ENCODE data around the gene GPNMB. TPM values are rescaled to one million over a fixed set of nuclear protein-coding genes. Genes with fewer than 3 reads are reported as not detected.
"Not testable (repeated sequence)": the region's sequence is repeated elsewhere in the genome, so short reads cannot be mapped to it uniquely, and the experiment has no call there.

GPNMB gene
- 1.4 and 2.7 TPM in 2 replicates for total RNA-seq (2014; rRNA removed; shearing (Covaris generic))
- polyA plus RNA-seq (2014; cell fraction: nucleus; rRNA removed), result 1.5 and 3.9 TPM in 2 replicates

DNA sequence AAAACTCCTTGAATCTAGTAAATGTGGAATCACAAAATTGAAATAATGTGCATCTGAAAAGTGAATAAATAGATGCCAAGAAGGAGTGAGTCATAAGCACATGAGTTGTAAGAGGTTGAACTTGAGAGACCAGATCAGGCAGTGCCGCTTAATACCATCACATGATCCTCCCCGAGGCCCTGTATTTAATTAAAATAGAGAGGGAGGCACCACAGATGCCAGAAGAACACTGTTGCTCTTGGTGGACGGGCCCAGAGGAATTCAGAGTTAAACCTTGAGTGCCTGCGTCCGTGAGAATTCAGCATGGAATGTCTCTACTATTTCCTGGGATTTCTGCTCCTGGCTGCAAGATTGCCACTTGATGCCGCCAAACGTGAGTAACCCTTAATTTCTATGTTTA lies at the start of gene GPNMB:
Gene GPNMB (plus strand): TSS at position 221 of the 400 bp plus-strand sequence. CDS start 83 bp downstream, at position 304.
- DNase-seq (ENCODE audit: extremely low read depth, low read depth), result no peak

DNA sequence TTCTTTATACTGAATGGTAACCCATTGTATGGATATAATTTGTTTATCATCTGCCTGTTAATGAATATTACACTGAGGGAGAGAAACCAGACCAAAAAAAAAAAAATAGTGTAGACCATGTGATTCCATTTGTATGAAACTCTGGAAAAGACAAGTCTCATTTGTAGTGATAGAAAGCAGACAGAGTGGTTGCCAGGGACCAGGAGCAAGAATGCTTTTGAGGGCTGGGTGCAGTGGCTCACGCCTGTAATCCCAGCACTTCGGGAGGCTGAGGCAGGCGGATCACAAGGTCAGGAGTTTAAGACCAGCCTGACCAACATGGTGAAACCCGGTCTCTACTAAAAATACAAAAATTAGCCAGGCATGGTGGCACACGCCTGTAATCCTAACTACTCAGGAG lies 48.8 kb upstream of the GPNMB start:
- not testable (repeated sequence) for DNase-seq (ENCODE audit: extremely low read depth, low read depth)

DNA sequence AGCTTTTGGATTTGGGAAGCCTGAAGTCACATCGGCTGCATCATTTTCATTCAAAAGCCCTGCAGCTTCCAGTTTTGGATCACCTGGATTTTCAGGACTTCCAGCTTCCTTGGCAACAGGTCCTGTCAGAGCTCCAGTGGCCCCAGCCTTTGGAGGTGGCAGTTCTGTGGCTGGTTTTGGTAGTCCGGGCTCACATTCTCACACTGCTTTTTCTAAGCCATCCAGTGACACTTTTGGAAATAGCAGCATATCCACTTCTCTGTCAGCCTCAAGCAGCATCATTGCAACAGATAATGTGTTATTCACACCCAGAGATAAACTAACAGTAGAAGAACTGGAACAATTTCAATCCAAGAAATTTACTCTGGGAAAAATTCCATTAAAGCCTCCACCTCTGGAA lies 46.2 kb upstream of the GPNMB start:
- no peak for DNase-seq (ENCODE audit: extremely low read depth, low read depth)

DNA sequence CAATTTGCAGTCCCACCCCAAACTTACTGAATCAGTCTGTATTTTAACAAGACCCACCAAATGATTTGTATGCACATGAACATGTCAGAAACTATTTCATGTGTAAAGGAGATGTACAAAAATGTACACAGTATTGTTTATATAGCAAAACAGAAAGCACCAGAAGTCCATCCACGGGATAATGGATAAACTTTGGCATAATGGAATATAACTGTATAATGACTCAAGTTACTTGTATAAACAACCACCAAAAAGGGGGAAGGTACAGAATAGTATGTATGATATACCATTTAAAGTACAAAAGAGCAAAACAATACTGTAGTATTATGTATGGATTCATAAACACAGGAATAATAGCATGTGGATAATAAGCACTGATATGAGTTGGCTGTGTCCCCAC lies 42.3 kb upstream of the GPNMB start:
- no peak for DNase-seq (ENCODE audit: extremely low read depth, low read depth)

DNA sequence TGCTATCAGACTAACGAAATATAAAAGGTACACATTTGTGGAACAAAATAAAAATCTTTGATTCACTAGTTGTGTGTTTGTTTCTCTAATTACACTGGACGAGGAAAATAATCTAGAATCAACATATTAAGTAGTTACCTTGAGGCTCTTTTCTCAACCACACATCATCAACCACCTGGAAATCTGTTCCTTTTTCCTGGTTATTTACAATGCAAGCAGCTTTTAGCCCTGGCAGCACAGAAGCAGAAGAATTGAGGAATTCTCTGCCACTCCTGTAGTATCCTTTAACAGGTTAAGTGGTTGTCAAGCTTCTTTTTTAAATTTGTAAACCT lies 41.0 kb upstream of the GPNMB start:
- no peak for DNase-seq (ENCODE audit: extremely low read depth, low read depth)

DNA sequence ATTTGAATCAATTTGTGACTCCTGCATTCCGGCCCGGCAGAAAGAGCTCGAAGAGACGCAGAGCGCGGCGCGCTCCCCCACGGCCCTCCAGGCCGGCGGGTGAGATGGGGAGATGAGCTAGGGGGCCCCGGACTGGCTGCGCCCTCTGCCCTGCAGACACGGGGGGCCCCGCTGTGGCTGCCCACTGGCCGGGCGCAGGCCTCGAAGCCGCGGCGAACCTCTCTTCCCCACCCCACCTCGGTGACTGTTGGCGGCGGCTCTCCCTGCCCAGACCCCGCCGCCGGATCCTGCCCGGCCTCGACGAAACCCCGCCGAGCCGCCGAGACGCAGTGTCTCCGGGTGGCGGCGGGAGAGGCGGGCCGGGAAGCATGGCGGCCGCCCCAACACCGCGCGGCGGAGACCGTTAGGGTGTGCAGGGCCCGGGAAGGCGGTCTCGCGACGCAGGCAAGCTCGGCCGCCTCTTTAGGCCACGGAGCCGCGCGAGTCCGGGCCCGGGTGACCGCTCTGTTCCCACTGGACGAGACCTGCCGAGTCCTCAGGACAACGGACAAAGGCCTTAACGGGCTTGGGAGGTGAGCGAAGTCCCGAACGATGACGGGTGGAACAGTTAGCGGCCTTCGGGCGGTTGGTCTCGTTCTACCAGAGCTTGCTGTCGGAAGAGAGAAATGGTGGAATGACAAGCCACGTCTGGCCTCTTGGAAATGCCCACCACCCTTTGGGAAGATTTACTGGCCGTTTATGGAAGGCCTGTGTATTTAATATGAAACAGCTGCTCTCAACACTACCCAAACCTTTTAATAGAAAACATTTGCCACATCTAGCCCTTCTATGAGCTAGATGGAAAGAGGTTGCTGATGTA lies 40.4 kb upstream of the GPNMB start:
- no peak for DNase-seq (ENCODE audit: extremely low read depth, low read depth)

DNA sequence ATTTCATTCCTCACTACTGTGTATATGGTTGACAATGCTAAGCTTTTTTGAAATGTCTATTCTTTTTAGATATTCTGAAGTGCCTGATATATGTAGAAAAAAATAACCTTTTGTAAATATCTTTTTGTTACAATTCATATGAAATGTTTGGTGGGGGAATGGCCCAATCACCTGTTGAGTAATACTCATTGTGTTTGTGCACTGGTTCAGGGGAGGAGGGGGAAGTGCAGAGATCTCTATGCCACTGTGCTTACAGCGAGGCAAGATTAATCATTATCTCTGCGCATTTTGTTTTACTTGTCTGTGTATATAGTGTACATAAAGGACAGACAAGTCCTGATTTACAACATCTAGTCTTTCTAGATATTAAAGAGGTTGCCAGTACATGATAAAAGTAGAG lies 39.6 kb upstream of the GPNMB start:
- DNase-seq (ENCODE audit: extremely low read depth, low read depth), result no peak

DNA sequence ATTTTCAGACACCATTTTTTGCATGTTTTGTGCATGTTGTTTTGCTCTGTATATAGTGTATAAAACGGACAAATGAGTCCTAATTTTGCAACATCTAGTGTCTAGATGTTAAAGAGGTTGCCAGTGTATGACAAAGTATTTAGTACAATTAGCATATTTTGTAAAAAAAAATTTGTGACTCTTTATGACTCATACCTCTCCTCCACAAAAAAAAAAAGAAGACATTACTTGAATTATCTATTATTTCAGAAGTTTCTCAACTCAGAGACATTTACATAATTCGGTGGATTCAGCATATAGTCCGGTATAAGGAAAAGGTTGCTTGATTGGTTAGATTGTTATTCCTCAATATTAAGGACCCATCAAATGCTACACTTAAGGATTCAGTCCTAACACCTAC lies 38.7 kb upstream of the GPNMB start:
- no peak for DNase-seq (ENCODE audit: extremely low read depth, low read depth)

DNA sequence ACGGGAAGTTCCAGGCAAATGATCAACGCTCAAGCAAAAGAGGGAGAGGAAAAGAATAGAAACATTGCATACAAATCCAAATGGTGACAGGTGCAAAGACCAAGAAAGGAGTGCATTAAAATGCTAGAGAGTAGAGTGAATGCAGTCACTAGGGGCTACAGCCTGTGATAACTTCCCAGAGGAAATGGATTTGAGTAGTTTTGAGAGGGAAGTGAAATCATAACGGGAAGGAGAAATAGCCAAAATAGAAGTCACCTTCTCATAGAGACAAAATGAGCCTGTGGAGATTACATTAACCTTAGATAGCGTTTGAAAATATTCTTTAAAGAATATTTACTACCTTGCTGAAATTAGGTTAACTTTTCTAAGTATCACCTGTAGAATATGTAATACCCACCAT lies 38.3 kb upstream of the GPNMB start:
- no peak for DNase-seq (ENCODE audit: extremely low read depth, low read depth)

DNA sequence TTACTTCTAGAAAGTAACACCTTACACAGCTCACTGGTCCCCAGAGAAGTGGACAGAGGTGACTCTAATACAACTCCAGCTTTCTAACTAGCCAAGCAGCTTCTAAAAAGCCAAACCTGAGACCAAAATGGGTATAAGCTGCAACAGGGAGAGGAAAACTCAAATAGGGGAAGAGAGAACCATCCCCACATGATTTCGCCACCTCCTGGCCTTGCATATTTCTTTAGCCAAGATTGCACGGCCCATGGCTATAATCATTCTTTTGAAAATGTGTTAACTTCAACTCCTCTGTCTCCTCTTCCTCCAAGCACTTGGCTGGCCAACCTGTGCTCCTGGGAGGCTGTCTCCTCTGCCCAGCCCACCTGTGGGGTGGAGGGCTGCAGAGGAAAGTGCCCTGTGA lies 36.1 kb upstream of the GPNMB start:
- DNase-seq (ENCODE audit: extremely low read depth, low read depth), result no peak

DNA sequence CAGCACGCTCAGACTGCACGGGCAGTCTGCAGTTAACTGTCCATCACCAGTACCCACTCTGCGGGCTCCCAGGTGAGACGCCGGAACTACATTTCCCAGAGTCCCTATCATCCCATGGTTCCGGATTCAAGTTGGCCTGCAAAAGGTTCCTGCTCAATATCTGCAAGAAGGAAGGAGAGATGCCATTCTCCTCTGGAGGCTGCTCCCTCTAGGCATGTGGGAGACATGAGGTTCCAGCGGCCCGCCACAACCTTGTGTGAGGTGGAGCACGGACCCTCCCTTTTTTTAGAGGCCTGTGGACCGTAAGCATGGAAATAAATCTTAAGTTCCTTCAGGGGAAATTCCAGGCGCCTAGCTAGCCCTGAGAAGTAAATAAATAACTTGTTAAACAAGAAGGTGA lies 35.0 kb upstream of the GPNMB start:
- DNase-seq (ENCODE audit: extremely low read depth, low read depth), result no peak

DNA sequence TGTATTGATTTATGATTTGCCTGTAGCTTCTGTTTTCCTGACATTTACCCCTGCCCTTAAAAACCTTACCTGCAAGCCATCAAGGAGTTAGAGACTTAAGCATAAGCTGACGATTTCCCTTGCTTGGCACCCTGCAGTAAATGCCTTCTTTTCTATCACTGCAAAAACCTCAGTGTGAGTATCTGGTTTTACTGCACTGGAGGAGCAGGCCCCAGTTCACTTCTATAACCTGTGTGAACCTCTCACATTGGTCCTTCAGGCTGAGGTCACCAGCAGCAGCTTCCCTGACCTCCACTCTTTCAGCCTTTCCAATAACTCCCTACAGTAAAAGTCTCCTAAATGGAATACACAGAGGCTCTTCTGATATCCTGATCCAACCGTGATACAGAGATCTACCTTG lies 34.2 kb upstream of the GPNMB start:
- DNase-seq (ENCODE audit: extremely low read depth, low read depth), result no peak

DNA sequence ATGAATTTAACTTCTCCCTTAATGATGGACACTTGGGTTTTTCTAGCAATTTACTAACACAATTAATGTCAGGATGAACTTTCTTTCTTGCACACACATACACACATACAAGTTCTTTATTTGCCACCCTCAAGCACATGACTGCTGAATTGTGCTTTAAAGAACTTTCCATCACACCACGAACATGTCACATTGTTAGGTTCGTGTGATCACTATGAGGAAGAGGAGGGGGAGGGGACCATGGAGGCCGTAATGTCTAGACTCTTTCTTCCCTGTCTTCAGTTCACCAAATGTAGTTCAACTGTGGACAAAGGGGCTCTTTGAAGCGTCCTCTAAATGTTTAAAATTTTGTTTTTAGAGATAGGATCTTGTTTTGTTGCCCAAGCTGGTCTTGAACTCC lies 33.7 kb upstream of the GPNMB start:
- no peak for DNase-seq (ENCODE audit: extremely low read depth, low read depth)

DNA sequence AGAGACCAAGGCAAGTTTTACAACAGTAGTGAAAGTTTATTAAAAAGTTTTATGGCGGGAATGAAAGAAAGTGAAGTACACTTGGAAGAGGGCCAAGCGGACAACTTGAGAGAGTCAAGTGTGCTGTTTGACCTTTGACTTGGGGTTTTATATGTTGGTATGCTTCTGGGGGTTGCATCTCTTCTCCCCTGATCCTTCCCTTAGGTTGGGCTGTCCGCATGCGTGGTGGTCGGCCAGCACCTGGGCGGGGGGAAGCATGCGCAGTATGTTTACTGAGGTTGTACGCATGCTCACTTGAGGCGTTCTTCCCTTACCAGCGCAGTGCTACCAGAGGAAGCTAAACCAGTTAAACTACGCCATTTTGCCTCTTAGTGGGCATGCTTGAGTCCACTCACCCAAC lies 32.8 kb upstream of the GPNMB start:
- no peak for DNase-seq (ENCODE audit: extremely low read depth, low read depth)

DNA sequence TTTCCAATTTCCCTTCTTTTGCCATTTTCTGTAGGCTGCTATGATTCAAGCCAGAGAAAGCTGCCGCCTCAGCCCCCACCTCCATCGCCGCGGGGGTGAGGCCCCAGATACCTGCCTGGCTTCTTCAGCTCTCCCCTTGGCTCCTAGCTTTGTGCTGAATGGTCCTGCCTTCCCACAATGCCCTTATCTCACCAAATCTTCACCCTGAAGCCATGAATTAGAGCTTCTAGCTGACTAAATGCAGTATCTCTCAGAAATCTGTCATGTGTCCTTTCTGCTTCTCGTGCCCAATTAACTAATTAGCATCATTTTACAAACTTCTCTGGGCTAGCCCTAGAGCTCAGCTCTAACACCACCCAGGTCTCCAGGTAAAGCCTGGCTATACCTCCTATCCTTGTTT lies 32.2 kb upstream of the GPNMB start:
- DNase-seq (ENCODE audit: extremely low read depth, low read depth), result no peak

DNA sequence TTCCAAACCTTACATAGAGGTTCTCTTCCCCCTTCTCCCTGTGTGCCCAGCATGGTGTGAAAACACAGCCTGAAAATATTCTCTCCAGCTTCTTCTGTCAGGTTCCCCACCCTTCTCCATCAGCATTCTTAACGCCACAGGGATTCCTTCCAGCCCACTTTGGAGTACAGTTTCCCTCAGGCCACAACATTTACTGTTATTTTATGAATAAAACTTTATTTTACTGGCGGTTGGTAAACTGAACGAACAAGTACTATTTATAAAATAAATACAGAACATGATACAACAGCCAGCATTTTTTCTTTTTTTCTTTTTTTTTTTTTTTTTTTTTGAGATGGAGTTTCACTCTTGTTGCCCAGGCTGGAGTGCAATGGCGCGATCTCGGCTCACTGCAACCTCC lies 31.6 kb upstream of the GPNMB start:
- no peak for DNase-seq (ENCODE audit: extremely low read depth, low read depth)

DNA sequence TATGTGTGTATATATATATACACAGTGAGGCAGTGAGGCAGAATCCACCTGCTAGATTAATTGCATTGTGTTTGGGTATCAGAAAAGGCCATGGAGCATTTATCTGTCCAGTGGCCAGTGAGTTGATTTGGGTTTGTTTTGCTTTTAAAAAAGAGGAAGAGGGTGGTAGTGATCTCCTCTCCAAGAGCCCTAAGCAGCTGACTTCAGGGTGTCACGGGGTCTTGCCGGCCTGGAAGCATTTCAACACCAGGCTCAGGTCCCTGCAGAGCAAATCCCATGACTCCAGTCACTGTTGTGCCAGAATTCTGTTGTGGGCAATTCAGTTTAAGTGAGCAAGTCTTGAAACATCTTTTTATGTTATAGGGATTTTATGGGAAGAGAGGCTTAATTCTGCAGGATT lies 30.6 kb upstream of the GPNMB start:
- no peak for DNase-seq (ENCODE audit: extremely low read depth, low read depth)

DNA sequence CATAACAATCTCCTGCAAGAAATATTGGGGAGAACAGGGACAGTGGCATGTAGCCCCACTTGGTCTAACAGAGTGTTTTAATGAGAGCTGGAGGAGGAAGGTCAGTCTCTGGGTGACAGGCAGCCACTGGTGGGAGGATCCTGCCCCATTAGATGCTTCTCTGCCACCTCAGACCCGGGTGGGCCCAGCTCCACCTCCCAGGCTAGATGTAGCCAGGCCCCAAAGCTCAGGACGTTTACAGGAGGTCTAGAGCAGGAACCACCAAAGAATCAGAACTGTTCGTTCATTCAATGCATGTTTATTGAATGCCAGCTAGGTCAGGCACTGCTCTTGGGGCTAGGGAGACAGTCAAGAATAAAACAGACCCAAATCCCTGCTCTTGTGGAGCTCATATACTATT lies 28.4 kb upstream of the GPNMB start:
- DNase-seq (ENCODE audit: extremely low read depth, low read depth), result no peak

DNA sequence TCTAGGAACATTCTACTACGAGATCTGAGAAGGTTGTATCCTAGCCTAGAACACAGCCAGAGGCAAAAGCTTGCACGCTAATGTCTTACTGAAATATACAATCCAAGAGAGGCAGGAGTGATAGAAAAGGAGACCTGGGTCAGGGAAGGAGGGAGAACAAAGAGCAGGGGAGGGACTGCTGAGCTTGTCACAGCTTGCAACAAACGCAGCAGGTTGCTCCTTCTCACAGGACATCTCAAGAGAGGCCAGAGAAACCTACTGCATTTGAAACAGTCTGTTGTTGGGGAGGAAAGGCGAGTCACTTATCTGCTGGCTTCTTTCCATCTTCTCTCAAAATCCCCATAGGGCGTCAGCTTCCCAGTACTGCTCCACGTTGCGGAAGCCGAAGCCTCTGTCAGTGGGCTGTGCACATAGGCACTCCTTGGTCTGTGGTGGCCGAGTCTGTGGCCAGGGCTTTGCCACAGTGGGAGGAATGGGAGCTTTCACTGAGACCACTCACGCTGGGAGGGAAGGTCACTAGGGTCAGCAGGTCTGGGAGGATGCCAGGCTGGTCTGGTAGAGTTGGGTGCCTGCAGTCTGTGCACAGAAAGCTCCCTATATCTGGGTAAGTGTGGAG lies 25.8 kb upstream of the GPNMB start:
- no peak for DNase-seq (ENCODE audit: extremely low read depth, low read depth)

DNA sequence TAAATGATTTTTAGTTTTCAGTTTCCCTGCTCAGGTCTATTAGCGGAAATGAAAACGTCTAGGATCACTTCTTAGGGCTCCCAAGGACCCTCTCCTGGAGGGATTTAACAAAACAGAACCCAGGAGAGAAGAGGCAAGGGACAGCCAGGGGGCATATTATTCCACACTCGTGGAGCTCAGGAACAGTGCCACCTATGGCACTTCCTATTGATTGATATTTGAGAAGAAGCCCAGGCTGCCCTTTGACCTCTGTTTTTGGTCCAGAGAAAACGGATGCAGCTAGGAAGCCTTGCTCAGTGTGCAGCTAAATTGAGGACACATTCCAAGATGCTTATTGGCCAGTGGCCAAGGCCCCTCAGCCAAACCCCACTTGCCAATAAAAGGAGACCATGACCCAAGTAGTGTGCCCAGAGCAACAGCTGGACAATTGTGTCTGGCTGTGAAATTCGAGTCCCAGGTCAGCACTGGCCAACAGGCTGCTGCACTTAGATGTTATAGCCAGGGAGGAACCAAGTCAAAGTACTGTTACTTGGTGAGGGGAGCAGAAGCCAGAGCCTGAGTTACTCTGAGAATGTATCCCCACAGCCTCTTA lies 24.0 kb upstream of the GPNMB start:
- DNase-seq (ENCODE audit: extremely low read depth, low read depth), result no peak

DNA sequence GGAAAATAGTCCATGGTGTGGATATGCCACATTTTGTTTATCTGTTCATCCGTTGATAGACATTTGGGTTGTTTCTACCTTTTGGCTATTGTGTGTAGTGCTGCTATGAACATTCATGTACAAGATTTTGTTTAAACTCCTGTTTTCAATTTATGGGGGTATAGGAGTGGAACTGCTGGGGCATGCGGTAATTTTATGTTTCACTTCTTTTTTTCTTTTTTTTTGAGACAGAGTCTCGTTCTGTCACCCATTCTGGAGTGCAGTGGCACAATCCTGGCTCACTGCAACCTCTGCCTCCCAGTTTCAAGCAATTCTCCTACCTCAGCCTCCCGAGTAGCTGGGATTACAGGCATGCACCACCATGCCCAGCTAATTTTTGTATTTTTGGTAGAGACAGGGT lies 22.2 kb upstream of the GPNMB start:
- DNase-seq (ENCODE audit: extremely low read depth, low read depth), result not testable (repeated sequence)

DNA sequence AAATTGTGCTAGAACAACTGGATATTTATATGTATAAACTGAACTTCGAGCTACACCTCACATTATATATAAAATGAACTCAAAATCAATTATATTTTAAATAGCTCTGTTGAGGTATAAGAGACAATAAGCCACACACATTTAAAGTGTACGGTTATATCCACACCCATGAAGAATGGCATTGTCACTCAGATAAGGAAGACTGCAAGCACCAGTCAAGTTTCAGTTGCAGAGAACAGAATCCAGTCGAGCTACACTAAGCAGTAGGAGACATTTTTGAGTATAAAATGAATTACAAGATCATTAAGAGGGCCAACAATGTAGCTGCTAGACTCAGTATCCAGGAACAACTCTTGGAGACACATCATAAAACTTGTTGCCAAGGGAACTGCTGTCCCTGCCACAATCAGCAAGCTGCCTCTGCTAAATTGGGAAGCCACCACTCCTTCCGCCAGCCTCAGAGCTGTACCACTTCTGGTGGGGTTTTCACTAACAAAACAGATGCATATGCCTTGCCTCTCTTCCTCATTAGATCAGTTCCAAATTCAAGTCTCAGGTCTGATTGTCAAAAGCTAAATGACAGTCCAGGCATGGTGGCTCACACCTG lies 19.6 kb upstream of the GPNMB start:
- no peak for DNase-seq (ENCODE audit: extremely low read depth, low read depth)

Data from NCI-H460 (cell line).